Measurements from ENCODE around the gene KPTN.

DNA sequence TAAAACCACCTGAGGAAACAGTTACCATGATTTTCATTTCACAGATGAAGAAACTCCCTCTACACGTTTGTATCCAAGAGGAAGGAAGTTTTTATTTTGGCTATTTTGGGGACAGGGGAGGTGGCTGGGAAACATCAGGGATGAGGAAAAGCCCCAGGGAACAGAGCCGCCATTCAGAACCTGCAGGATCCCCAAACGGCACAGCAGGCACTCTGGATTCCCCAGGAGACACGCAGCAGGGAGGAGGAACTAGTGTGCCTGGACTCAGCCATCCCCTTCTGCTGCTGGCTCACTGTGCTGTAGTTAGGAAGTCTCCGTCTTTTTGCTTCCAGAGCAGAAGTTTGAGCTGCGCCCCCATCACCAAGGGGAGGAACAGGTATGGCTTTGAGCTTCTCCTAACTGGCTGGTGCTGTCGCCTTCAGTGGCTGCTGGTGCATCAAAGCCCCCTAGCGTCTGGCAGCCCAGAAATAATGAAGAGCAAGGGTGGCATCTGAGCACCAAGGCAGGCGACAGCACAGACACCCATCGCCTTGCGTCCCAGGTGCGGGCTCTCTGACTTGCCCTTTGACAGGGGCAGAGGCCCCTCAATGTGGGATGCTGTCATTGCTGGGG, 26.6 kb upstream of the KPTN start:
- TF ChIP-seq EZH2phosphoT487 (IDR thresholded peaks at IDR 0.05; ENCODE audit: insufficient read depth, low read depth) (no peak), EZH2 (IDR thresholded peaks at IDR 0.05; ENCODE audit: insufficient read depth, poor library complexity, severe bottlenecking) (no peak)
